GM21423 (cell line): ENCODE results near the gene VWA2.

Experiments
- ATAC-seq: cut with Tn5 transposase; IDR thresholded peaks from one replicate; pipeline ENCODE4 v1.9.1; 2021; ENCODE audit warnings: mild to moderate bottlenecking, moderate library complexity; ENCODE audit not compliant: unreplicated experiment

Gene VWA2

GRCh38 chr10:114337510-114338462 is 98.7 kb downstream of the VWA2 start:
- no peak for ATAC-seq

GRCh38 chr10:114340816-114341215 is 101.8 kb downstream of the VWA2 start:
- ATAC-seq = no peak
